Tibial artery (tissue), 4 donors: ENCODE data around the gene C1QL4.
"Not testable (repeated sequence)": the region's sequence is repeated elsewhere in the genome, so short reads cannot be mapped to it uniquely, and the experiment has no call there.

Experiments
- DNase-seq, 2 donors: peaks; one replicate each; pipeline ENCODE4 v3.0.0-alpha.2; 2019
- H3K27ac ChIP-seq, 2 donors: fragments of 200-600 bp; sonication (generic) in 1 of 2; 1 replicate in 1 of 2; 2 replicates in 1 of 2; pipeline ENCODE4 v1.5.1; 2018 to 2019; ENCODE audit warnings: mild to moderate bottlenecking in 1 of 2
- H3K27me3 ChIP-seq, 2 donors: fragments of 200-600 bp; sonication (generic) in 1 of 2; one replicate each; pipeline versions ENCODE4 v1.5.1 to v1.6.0; 2016 to 2019
- H3K36me3 ChIP-seq, 3 donors: fragments of 200-600 bp; sonication (generic) in 2 of 3; one replicate each; pipeline ENCODE4 v1.5.1; 2016 to 2019; ENCODE audit warnings: mild to moderate bottlenecking in 2 of 3
- H3K4me1 ChIP-seq, 4 donors: fragments of 200-600 bp; sonication (generic) in 2 of 4; 1 replicate in 3 of 4; 2 replicates in 1 of 4; pipeline ENCODE4 v1.5.1; 2016 to 2019
- H3K4me3 ChIP-seq, 2 donors: fragments of 200-600 bp; sonication (generic) in 1 of 2; 1 replicate in 1 of 2; 2 replicates in 1 of 2; pipeline ENCODE4 v1.5.1; 2018 to 2019; ENCODE audit warnings: mild to moderate bottlenecking in 2 of 2
- H3K9me3 ChIP-seq, 3 donors: fragments of 200-600 bp; sonication (generic) in 1 of 3; one replicate each; pipeline ENCODE4 v1.5.1; 2016 to 2019
- intact Hi-C: fragments of 100-400 bp; cut with DNase I; formaldehyde crosslinking; loops from one replicate; pipeline ENCODE4 v1.15.0; 2023; ENCODE audit warnings: low total_unique reads
- TF ChIP-seq, protein P1 (sequence below), 2 experiments: fragments of 200-600 bp in 1 of 2; fragments of 450-650 bp in 1 of 2; IDR thresholded peaks; one replicate each; pipeline ENCODE4 v1.5.1; 2017 to 2019; ENCODE audit warnings: antibody characterized with exemption in 2 of 2, mild to moderate bottlenecking in 1 of 2, moderate library complexity in 1 of 2

C1QL4 gene

DNA sequence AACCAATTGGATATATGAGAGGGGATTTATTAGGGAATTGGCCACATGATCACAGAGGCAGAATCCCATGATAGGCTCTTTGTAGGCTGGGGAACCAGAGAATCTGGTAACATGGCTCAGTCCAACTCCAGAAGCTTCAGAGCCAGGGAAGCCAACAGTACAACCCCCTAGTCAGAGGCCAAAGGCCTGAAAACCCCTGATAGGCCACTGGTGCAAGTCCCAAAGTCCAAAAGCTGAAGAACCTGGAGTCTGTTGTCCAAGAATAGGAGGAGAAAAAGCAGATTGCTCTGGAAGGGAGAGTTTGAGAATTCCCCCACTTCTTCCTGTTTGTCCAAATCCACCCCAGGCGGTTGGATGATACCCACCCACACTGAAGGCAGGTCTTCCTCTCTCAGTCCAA, 22.2 kb downstream of the C1QL4 start:
- no peaks in the 10 kb centered on the region for H3K36me3 ChIP-seq
- DNase-seq: no peak
- TF ChIP-seq, protein P1, sequence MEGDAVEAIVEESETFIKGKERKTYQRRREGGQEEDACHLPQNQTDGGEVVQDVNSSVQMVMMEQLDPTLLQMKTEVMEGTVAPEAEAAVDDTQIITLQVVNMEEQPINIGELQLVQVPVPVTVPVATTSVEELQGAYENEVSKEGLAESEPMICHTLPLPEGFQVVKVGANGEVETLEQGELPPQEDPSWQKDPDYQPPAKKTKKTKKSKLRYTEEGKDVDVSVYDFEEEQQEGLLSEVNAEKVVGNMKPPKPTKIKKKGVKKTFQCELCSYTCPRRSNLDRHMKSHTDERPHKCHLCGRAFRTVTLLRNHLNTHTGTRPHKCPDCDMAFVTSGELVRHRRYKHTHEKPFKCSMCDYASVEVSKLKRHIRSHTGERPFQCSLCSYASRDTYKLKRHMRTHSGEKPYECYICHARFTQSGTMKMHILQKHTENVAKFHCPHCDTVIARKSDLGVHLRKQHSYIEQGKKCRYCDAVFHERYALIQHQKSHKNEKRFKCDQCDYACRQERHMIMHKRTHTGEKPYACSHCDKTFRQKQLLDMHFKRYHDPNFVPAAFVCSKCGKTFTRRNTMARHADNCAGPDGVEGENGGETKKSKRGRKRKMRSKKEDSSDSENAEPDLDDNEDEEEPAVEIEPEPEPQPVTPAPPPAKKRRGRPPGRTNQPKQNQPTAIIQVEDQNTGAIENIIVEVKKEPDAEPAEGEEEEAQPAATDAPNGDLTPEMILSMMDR (IDR thresholded peaks at IDR 0.05): no peak

DNA sequence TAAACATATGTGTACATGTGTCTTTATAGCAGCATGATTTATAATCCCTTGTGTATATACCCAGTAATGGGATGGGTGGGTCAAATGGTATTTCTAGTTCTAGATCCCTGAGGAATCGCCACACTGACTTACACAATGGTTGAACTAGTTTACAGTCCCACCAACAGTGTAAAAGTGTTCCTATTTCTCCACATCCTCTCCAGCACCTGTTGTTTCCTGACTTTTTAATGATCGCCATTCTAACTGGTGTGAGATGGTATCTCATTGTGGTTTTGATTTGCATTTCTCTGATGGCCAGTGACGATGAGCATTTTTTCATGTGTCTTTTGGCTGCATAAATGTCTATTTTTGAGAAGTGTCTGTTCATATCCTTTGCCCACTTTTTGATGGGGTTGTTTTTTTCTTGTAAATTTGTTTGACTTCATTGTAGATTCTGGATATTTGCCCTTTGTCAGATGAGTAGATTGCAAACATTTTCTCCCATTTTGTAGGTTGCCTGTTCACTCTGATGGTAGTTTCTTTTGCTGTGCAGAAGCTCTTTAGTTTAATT, 26.5 kb downstream of the C1QL4 start:
- H3K4me1 ChIP-seq, intact Hi-C loops, H3K4me3 ChIP-seq, DNase-seq, H3K36me3 ChIP-seq, H3K27ac ChIP-seq, H3K9me3 ChIP-seq: not testable (repeated sequence)
- H3K27me3 ChIP-seq: peaks cover 0 to 16% of the 10 kb centered on the region in 2 donors

More for the DNA sequence above, 22.2 kb downstream of the C1QL4 start:
- Histone ChIP-seq H3K9me3 (no peaks in the 10 kb centered on the region), H3K27ac (no peak overlapping the region), H3K4me3 (no peak overlapping the region), H3K4me1 (no peaks in the 10 kb centered on the region), H3K27me3 (peaks cover 0 to 6% of the 10 kb centered on the region in 2 donors)
- intact Hi-C loops: no loop called here

DNA sequence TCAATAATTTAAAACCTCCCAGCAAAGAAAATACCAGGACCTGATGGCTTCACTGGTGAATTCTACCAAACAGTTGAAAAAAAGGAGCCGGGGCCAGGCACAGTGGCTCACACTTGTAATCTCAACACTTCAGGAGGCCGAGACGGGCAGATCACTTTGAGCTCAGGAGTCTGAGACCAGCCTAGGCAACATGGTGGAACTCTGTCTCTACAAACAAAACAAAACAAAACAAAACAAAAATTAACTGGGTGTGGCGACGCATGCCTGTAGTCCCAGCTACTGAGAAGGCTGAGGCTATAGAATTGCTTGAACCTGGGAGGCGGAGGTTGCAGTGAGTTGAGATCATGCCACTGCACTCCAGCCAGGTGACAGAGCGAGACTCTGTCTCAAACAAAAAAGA, 27.6 kb downstream of the C1QL4 start:
- H3K9me3 ChIP-seq: no peaks in the 10 kb centered on the region
- TF ChIP-seq, protein P1 (IDR thresholded peaks at IDR 0.05): no peak
- peaks cover 0 to 16% of the 10 kb centered on the region in 2 donors for H3K27me3 ChIP-seq
- H3K4me1 ChIP-seq: no peaks in the 10 kb centered on the region
- intact Hi-C loops: no loop called here
- no peak overlapping the region for H3K27ac ChIP-seq
- H3K4me3 ChIP-seq: no peak overlapping the region
- H3K36me3 ChIP-seq: no peaks in the 10 kb centered on the region
- DNase-seq: no peak

DNA sequence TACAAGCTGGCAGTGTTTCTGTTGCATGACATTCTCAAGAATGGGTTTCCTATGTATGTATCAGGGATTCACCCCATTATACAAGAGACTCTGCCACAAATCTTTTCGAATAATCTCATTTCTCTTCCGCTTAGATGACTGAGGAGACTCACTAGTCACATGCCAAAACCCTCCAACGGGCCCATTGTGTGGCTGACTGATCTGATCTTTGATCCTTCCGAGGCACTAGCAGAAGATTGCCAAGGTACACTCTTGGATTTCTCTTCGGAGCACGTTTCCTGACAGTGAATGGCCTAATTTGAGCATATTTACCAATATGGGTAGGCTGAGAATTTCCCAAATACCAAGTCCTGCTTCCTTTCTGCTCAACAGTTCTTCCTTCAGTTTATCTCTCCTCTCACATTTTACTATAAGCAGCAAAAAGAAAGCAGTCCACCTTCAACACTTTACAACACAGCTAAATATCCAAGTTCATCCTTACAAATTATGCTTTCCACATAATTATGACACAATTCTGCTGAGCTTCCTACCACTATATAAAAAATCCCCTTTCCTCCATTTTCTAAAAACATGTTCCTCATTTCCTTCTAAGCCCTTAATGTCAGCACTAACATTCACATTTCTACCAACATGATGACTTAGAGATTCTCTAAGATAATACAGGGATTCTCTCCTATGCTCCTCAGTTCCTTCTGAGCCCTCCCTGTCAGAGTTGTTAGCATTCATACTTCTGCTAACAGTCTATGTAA, 31.1 kb downstream of the C1QL4 start:
- Histone ChIP-seq H3K9me3 (no peaks in the 10 kb centered on the region), H3K36me3 (no peaks in the 10 kb centered on the region), H3K4me1 (no peaks in the 10 kb centered on the region), H3K4me3 (no peak overlapping the region), H3K27me3 (peaks cover 0 to 35% of the 10 kb centered on the region in 2 donors), H3K27ac (no peak overlapping the region)
- intact Hi-C loops: no loop called here
- DNase-seq: no peak
- TF ChIP-seq, protein P1 (IDR thresholded peaks at IDR 0.05): no peak

DNA sequence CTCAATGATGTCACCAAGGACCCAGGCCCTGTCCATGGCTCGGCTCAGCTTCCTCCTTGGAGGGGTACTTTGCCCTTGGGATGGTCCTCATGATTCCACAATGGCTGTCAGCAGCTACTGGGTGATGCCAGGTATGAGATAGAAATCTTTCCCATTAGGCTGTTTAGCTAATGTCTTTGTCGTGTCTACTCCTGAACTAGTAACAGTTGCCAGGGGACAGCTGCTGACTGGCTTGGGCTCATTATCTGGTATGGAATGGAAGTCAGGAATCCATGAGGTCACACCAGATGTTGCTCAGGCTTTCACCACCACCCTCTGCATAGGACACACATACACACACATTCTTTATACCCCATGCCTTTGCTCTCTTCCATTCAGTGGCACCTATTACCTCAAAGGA, 32.8 kb downstream of the C1QL4 start:
- peaks cover 0 to 45% of the 10 kb centered on the region in 2 donors for H3K27me3 ChIP-seq
- no peak overlapping the region for H3K4me3 ChIP-seq
- DNase-seq: no peak
- no peaks in the 10 kb centered on the region for H3K36me3 ChIP-seq
- intact Hi-C loops: no loop called here
- H3K27ac ChIP-seq: no peak overlapping the region
- TF ChIP-seq, protein P1 (IDR thresholded peaks at IDR 0.05): no peak
- no peaks in the 10 kb centered on the region for H3K9me3 ChIP-seq
- H3K4me1 ChIP-seq: no peaks in the 10 kb centered on the region

DNA sequence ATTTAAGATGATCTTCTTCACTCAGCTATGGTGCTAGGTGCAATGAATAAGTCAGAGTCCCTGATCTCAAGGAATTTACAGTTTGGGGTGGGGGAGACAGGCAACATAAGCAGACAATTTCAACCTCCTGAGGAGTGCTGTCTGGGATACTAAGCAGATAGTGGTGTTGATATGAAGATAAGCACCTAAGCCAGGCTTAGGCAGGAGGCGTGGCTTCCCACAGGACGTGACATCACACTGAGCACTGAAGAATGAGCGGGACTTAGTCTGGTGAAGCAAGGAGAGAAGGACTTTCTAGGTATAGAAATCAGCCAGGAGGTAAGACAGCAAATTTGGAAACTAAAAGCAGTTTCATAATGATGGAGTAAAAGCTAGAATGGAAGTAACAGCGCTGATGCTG, 35.2 kb downstream of the C1QL4 start:
- TF ChIP-seq, protein P1 (IDR thresholded peaks at IDR 0.05): no peak
- peaks cover 0 to 65% of the 10 kb centered on the region in 2 donors for H3K27me3 ChIP-seq

More for the DNA sequence above, 35.2 kb downstream of the C1QL4 start:
- no peaks in the 10 kb centered on the region for H3K36me3 ChIP-seq
- H3K4me1 ChIP-seq: peaks cover 0 to 13% (median 11%) of the 10 kb centered on the region in 4 donors
- H3K4me3 ChIP-seq: no peak overlapping the region
- intact Hi-C loops: no loop called here
- peak in 1 of 2 donors; percentile 3 for DNase-seq
- no peak overlapping the region for H3K27ac ChIP-seq
- H3K9me3 ChIP-seq: no peaks in the 10 kb centered on the region
